ENCODE data around the gene NIN. TPM values are rescaled to one million over a fixed set of nuclear protein-coding genes. Genes with fewer than 3 reads are reported as not detected.
A peak's percentile ranks its signal among the peaks of the same experiment; 100 is the strongest.

Gene NIN
- total and polyA plus RNA-seq, 2 donors, result 14.7 to 31.3 TPM

DNA sequence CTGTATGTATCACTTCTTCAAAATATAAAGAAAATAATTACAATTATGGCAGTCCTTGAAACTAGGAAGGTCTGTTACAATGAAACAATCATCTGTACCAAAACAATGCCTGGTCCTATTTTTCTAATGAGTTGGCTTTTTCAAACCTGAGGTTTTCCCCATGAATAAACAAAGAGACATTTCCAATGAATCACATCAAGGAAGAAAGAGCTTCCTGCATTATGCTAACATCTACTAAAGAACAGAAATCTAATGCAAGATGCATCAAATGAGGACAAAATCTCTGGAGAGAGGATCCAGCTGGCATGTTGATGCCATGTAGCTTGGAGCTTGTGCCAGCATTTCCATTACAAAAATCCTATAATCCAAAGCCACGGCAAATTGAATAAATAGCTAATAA, 29.3 kb downstream of the NIN start:
- Histone ChIP-seq H3K4me1 (ENCODE audit: control insufficient read depth in 2 of 2, insufficient read depth in 2 of 2, low read length in 2 of 2) (peaks cover 0 to 2% of the 10 kb centered on the region in 2 donors), H3K27me3 (ENCODE audit: control insufficient read depth in 2 of 2, insufficient read depth in 1 of 2, low read length in 1 of 2) (no peaks in the 10 kb centered on the region), H3K27ac (ENCODE audit: low read depth in 1 of 2, low read length in 1 of 2) (no peak overlapping the region), H3K36me3 (ENCODE audit: control insufficient read depth in 2 of 2, insufficient read depth in 2 of 2, low read length in 1 of 2) (peaks cover 5 to 48% of the 10 kb centered on the region in 2 donors), H3K9me3 (ENCODE audit: control insufficient read depth in 2 of 2, insufficient read depth in 1 of 2, low read length in 1 of 2) (no peaks in the 10 kb centered on the region), H3K4me3 (ENCODE audit: low read length in 2 of 2) (no peak overlapping the region)
- WGBS, result 99% methylated on average over 1 of the region's 1 CpG
- DNase-seq (ENCODE audit: low read depth in 6 of 9, low spot score in 9 of 9), result no peak

GRCh38 chr14:50800032-50800431, 30.9 kb downstream of the NIN start:
- DNase-seq (ENCODE audit: low read depth in 6 of 9, low spot score in 9 of 9), result no peak
- Histone ChIP-seq H3K4me1 (ENCODE audit: control insufficient read depth in 2 of 2, insufficient read depth in 2 of 2, low read length in 2 of 2) (peaks cover 0 to 2% of the 10 kb centered on the region in 2 donors), H3K36me3 (ENCODE audit: control insufficient read depth in 2 of 2, insufficient read depth in 2 of 2, low read length in 1 of 2) (peaks cover 5 to 37% of the 10 kb centered on the region in 2 donors), H3K9me3 (ENCODE audit: control insufficient read depth in 2 of 2, insufficient read depth in 1 of 2, low read length in 1 of 2) (no peaks in the 10 kb centered on the region), H3K27me3 (ENCODE audit: control insufficient read depth in 2 of 2, insufficient read depth in 1 of 2, low read length in 1 of 2) (no peaks in the 10 kb centered on the region), H3K4me3 (ENCODE audit: low read length in 2 of 2) (no peak overlapping the region), H3K27ac (ENCODE audit: low read depth in 1 of 2, low read length in 1 of 2) (no peak overlapping the region)
- 98% methylated on average over 1 of the region's 1 CpG for WGBS

DNA sequence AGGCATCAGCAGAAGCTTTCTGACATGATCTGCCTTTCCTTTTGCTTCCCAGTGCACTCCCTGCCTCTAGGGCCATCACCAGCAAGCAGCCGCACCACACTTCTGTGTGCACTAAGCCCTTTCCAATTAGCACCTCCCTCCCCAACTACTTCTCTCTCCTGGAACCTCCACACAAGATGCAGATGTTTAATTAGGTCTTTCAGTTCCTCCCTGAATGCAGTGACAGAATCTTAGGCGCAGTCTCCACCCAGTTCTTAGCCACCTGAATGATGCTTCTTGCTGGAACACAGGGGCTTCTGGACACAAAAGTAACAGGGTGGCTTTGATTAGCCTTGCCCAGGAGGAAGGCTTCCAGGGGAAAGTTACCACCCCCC, 32.9 kb downstream of the NIN start:
- H3K9me3 ChIP-seq (ENCODE audit: control insufficient read depth in 2 of 2, insufficient read depth in 1 of 2, low read length in 1 of 2), result no peaks in the 10 kb centered on the region
- peaks cover 0 to 23% of the 10 kb centered on the region in 2 donors for H3K36me3 ChIP-seq (ENCODE audit: control insufficient read depth in 2 of 2, insufficient read depth in 2 of 2, low read length in 1 of 2)
- no peak overlapping the region for H3K27ac ChIP-seq (ENCODE audit: low read depth in 1 of 2, low read length in 1 of 2)
- 96% methylated on average over 2 of the region's 2 CpGs for WGBS
- H3K4me1 ChIP-seq (ENCODE audit: control insufficient read depth in 2 of 2, insufficient read depth in 2 of 2, low read length in 2 of 2), result peaks cover under 1% of the 10 kb centered on the region in 2 donors
- H3K4me3 ChIP-seq (ENCODE audit: low read length in 2 of 2), result no peak overlapping the region
- H3K27me3 ChIP-seq (ENCODE audit: control insufficient read depth in 2 of 2, insufficient read depth in 1 of 2, low read length in 1 of 2), result no peaks in the 10 kb centered on the region
- DNase-seq (ENCODE audit: low read depth in 6 of 9, low spot score in 9 of 9), result no peak

DNA sequence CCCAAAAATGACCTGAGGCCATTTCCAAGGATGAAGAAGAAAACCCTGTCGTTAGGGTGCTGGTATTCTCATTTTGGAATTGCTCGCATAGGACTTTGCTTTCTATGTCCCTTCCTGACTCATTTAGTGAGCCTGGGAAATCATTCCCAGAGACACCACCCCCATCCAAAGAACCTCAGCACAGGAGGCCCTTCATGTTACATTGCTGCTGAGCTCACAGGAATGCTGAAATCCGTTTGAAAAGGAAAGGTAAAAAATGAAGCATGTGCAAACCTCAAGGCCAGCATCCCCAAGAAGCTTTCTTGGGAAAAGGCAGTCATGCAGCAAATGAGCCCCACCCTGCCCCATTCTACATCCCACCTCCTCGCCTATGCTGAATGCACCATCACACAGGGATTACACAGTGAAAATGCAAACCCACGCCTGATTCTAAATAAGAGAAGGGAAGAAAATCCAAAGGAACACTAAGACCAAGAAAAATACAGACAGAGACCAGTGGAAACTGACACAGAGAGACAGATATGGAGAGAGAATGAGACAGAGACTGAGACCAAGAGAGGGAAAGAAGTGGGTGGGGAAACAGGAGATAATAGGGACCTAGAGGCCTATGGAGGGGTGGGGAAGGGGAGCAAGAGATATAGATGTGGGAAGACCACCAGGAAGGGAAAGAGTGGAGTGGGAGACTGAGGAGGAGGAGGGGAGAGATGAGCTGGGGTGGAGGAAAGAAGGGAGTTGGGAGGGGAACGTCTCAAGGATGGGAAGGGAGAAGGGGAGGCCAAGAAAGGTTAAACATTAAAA, 33.5 kb downstream of the NIN start:
- Histone ChIP-seq H3K4me1 (ENCODE audit: control insufficient read depth in 2 of 2, insufficient read depth in 2 of 2, low read length in 2 of 2) (peaks cover 6% of the 10 kb centered on the region in 2 donors), H3K36me3 (ENCODE audit: control insufficient read depth in 2 of 2, insufficient read depth in 2 of 2, low read length in 1 of 2) (peaks cover 0 to 23% of the 10 kb centered on the region in 2 donors), H3K27me3 (ENCODE audit: control insufficient read depth in 2 of 2, insufficient read depth in 1 of 2, low read length in 1 of 2) (no peaks in the 10 kb centered on the region), H3K4me3 (ENCODE audit: low read length in 2 of 2) (no peak overlapping the region), H3K27ac (ENCODE audit: low read depth in 1 of 2, low read length in 1 of 2) (no peak overlapping the region), H3K9me3 (ENCODE audit: control insufficient read depth in 2 of 2, insufficient read depth in 1 of 2, low read length in 1 of 2) (no peaks in the 10 kb centered on the region)
- 96% methylated on average over 6 of the region's 6 CpGs for WGBS
- DNase-seq (ENCODE audit: low read depth in 6 of 9, low spot score in 9 of 9), result no peak

GRCh38 chr14:50796390-50796789, 34.6 kb downstream of the NIN start:
- H3K36me3 ChIP-seq (ENCODE audit: control insufficient read depth in 2 of 2, insufficient read depth in 2 of 2, low read length in 1 of 2), result peaks cover 0 to 18% of the 10 kb centered on the region in 2 donors
- no peak overlapping the region for H3K27ac ChIP-seq (ENCODE audit: low read depth in 1 of 2, low read length in 1 of 2)
- WGBS, result 95% methylated on average over 6 of the region's 6 CpGs
- H3K4me1 ChIP-seq (ENCODE audit: control insufficient read depth in 2 of 2, insufficient read depth in 2 of 2, low read length in 2 of 2), result peaks cover 17% of the 10 kb centered on the region in 2 donors
- H3K9me3 ChIP-seq (ENCODE audit: control insufficient read depth in 2 of 2, insufficient read depth in 1 of 2, low read length in 1 of 2), result no peaks in the 10 kb centered on the region
- H3K4me3 ChIP-seq (ENCODE audit: low read length in 2 of 2), result no peak overlapping the region
- no peaks in the 10 kb centered on the region for H3K27me3 ChIP-seq (ENCODE audit: control insufficient read depth in 2 of 2, insufficient read depth in 1 of 2, low read length in 1 of 2)
- no peak for DNase-seq (ENCODE audit: low read depth in 6 of 9, low spot score in 9 of 9)

DNA sequence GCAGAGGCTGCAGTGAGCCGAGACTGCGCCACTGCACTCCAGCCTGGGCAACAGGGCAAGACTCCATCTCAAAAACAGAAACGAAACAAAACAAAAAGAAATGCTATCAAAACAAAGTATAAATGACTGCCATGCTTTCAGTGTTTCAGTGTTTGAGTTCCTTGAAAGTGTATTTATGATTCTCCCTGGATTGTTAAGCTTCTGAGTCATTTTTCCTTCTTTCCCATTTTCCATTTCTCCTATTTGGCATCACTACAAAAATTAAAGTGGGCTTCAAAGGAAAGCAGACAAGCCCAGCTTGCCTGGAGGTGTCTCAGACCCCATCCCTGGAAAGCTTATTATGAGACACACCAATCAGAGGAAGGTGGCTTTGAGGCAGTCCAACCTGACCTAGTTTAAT, 35.1 kb downstream of the NIN start:
- H3K4me1 ChIP-seq (ENCODE audit: control insufficient read depth in 2 of 2, insufficient read depth in 2 of 2, low read length in 2 of 2), result peaks cover 20% of the 10 kb centered on the region in 2 donors
- H3K9me3 ChIP-seq (ENCODE audit: control insufficient read depth in 2 of 2, insufficient read depth in 1 of 2, low read length in 1 of 2), result no peaks in the 10 kb centered on the region
- H3K27ac ChIP-seq (ENCODE audit: low read depth in 1 of 2, low read length in 1 of 2), result no peak overlapping the region
- 98% methylated on average over 3 of the region's 3 CpGs for WGBS
- H3K36me3 ChIP-seq (ENCODE audit: control insufficient read depth in 2 of 2, insufficient read depth in 2 of 2, low read length in 1 of 2), result peaks cover 0 to 16% of the 10 kb centered on the region in 2 donors
- DNase-seq (ENCODE audit: low read depth in 6 of 9, low spot score in 9 of 9), result no peak
- no peak overlapping the region for H3K4me3 ChIP-seq (ENCODE audit: low read length in 2 of 2)
- no peaks in the 10 kb centered on the region for H3K27me3 ChIP-seq (ENCODE audit: control insufficient read depth in 2 of 2, insufficient read depth in 1 of 2, low read length in 1 of 2)

DNA sequence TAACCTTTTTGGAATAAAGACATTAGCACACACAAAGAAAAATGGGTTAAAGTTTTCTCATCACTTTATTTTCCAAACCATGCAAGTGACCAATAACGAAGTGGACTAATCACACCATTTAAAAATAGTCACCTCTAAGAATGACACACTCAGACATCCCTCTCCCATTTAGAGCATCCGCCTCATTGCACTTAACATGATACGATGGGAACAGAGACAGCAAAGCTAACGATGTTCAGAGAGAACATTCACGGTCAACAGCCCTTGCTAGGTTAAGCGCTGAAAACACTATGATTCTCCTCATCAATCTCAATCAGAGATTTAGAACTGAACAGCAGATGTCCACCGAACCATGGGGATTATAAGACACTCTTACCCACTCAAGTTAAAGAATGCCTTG, 35.8 kb downstream of the NIN start:
- H3K36me3 ChIP-seq (ENCODE audit: control insufficient read depth in 2 of 2, insufficient read depth in 2 of 2, low read length in 1 of 2), result peaks cover 4 to 20% of the 10 kb centered on the region in 2 donors
- H3K4me3 ChIP-seq (ENCODE audit: low read length in 2 of 2), result no peak overlapping the region
- no peak overlapping the region for H3K27ac ChIP-seq (ENCODE audit: low read depth in 1 of 2, low read length in 1 of 2)
- H3K9me3 ChIP-seq (ENCODE audit: control insufficient read depth in 2 of 2, insufficient read depth in 1 of 2, low read length in 1 of 2), result no peaks in the 10 kb centered on the region
- H3K27me3 ChIP-seq (ENCODE audit: control insufficient read depth in 2 of 2, insufficient read depth in 1 of 2, low read length in 1 of 2), result no peaks in the 10 kb centered on the region
- no peak for DNase-seq (ENCODE audit: low read depth in 6 of 9, low spot score in 9 of 9)
- 98% methylated on average over 7 of the region's 7 CpGs for WGBS
- peaks cover 27 to 28% of the 10 kb centered on the region in 2 donors for H3K4me1 ChIP-seq (ENCODE audit: control insufficient read depth in 2 of 2, insufficient read depth in 2 of 2, low read length in 2 of 2)

DNA sequence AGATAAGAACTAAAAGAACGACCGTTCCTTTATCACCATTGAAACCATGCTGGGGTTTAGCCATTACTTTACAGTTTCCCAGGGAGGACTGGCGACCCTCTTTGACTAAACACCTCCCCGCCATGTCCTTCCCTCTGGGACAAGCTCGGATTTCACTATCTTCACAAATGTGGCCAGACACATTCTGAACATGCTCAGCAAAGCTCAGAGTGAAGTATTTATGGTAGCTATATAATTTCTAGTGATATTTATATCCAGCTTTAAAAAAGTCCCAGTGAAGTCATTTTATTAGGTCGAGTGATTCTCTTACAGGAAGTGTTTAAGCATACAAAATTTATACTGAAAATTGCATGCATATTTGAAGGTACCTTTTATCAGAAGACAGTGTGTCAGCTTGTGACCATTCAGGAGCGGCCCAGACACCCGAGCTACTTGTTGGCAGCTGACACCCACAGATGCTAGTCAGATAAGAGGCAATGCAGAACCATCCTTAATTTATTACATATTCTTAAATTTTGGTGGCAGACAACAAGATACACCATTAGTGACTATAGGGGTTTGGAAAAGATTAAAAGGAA, 36.8 kb downstream of the NIN start:
- 87% methylated on average over 8 of the region's 8 CpGs for WGBS
- Histone ChIP-seq H3K4me1 (ENCODE audit: control insufficient read depth in 2 of 2, insufficient read depth in 2 of 2, low read length in 2 of 2) (peaks cover 36 to 37% of the 10 kb centered on the region in 2 donors), H3K27me3 (ENCODE audit: control insufficient read depth in 2 of 2, insufficient read depth in 1 of 2, low read length in 1 of 2) (no peaks in the 10 kb centered on the region), H3K4me3 (ENCODE audit: low read length in 2 of 2) (no peak overlapping the region), H3K27ac (ENCODE audit: low read depth in 1 of 2, low read length in 1 of 2) (no peak overlapping the region), H3K9me3 (ENCODE audit: control insufficient read depth in 2 of 2, insufficient read depth in 1 of 2, low read length in 1 of 2) (peaks cover 0 to 3% of the 10 kb centered on the region in 2 donors), H3K36me3 (ENCODE audit: control insufficient read depth in 2 of 2, insufficient read depth in 2 of 2, low read length in 1 of 2) (peaks cover 4 to 17% of the 10 kb centered on the region in 2 donors)
- DNase-seq (ENCODE audit: low read depth in 6 of 9, low spot score in 9 of 9), result no peak

DNA sequence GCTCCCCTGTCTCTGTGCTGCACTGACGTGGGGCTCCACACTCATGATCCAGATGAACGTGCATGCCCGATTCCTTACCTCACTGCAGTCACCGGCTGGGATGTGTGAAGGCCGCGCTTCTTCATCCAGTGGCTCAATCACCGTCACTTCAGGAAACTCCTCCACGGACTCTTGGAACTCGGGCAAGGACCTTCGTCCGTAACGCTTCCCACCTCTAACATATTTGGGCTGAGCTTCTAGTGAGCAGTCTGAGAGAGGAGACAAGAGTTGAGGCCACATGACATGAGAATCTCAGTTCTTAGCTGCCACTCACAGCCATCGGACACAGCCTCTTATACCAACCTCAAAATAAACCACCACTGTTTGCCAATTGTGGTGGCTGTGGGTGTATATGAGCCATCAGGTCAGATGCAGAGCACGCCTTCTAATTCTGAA, 38.3 kb downstream of the NIN start:
- H3K4me1 ChIP-seq (ENCODE audit: control insufficient read depth in 2 of 2, insufficient read depth in 2 of 2, low read length in 2 of 2), result peaks cover 46 to 50% of the 10 kb centered on the region in 2 donors
- H3K4me3 ChIP-seq (ENCODE audit: low read length in 2 of 2), result no peak overlapping the region
- peaks cover 4 to 9% of the 10 kb centered on the region in 2 donors for H3K36me3 ChIP-seq (ENCODE audit: control insufficient read depth in 2 of 2, insufficient read depth in 2 of 2, low read length in 1 of 2)
- DNase-seq (ENCODE audit: low read depth in 6 of 9, low spot score in 9 of 9), result no peak
- H3K9me3 ChIP-seq (ENCODE audit: control insufficient read depth in 2 of 2, insufficient read depth in 1 of 2, low read length in 1 of 2), result peaks cover 0 to 3% of the 10 kb centered on the region in 2 donors
- H3K27me3 ChIP-seq (ENCODE audit: control insufficient read depth in 2 of 2, insufficient read depth in 1 of 2, low read length in 1 of 2), result no peaks in the 10 kb centered on the region
- WGBS, result 95% methylated on average over 14 of the region's 14 CpGs
- H3K27ac ChIP-seq (ENCODE audit: low read depth in 1 of 2, low read length in 1 of 2), result peak overlapping the region; percentile 90 to 99
